Osteocyte (in vitro differentiated cells): ENCODE measurements around the gene ACAD9. TPM values are rescaled to one million over a fixed set of nuclear protein-coding genes. Genes with fewer than 3 reads are reported as not detected.
A peak's percentile ranks its signal among the peaks of the same experiment; 100 is the strongest.

Experiments used
- DNase-seq: peaks from one replicate; pipeline ENCODE4 v3.0.0; 2021; ENCODE audit warnings: mixed read lengths; ENCODE audit not compliant: unreplicated experiment; ENCODE audit errors: extremely low spot score
- H3K27ac Mint-ChIP-seq: one replicate; pipeline ENCODE4 v1.8.0; 2021; ENCODE audit warnings: mild to moderate bottlenecking, mixed read lengths; ENCODE audit not compliant: unreplicated experiment
- H3K27me3 Mint-ChIP-seq: one replicate; pipeline ENCODE4 v1.8.0; 2021; ENCODE audit warnings: mixed read lengths; ENCODE audit not compliant: unreplicated experiment
- H3K36me3 Mint-ChIP-seq: one replicate; pipeline ENCODE4 v1.8.0; 2021; ENCODE audit warnings: mixed read lengths; ENCODE audit not compliant: unreplicated experiment
- H3K4me1 Mint-ChIP-seq: one replicate; pipeline ENCODE4 v1.8.0; 2021; ENCODE audit warnings: mixed read lengths; ENCODE audit not compliant: unreplicated experiment
- H3K4me3 Mint-ChIP-seq: one replicate; pipeline ENCODE4 v1.8.0; 2021; ENCODE audit warnings: mild to moderate bottlenecking, moderate library complexity, mixed read lengths; ENCODE audit not compliant: unreplicated experiment
- H3K9me3 Mint-ChIP-seq: one replicate; pipeline ENCODE4 v1.8.0; 2021; ENCODE audit warnings: mixed read lengths; ENCODE audit not compliant: unreplicated experiment
- total RNA-seq: library from RNA; stranded (reverse); gene quantifications from 2 replicates; pipeline ENCODE4 v1.2.1, GENCODE V29; 2021
- TF ChIP-seq, protein P1 (sequence below): fragments of 200-600 bp; sonication (generic); IDR thresholded peaks from 2 replicates; pipeline ENCODE4 v1.5.0; 2021; ENCODE audit warnings: antibody characterized with exemption, mild to moderate bottlenecking, moderate library complexity

ACAD9 gene
- total RNA-seq, 1 donor from 2014 or later: 45.4 TPM

DNA sequence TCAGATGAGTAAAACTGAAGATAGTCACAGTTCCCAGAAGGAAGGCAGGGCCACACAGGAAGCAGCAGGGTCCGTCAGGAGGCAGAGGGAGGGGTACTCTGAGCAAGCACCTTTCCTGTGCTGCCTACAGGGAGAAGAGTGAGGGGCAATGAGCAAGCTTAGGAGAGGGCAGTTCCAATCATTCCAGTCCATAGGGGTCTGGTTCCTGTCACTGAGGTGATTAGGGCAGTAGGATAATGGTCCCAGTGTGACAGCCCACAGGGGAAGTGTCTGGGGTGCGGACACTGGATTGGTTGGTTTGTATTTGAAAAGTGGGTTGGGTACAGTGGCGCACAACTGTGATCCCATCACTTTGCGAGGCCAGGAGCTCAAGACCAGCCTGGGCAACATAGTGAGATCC, 7.1 kb upstream of the ACAD9 start:
- H3K36me3 Mint-ChIP-seq: no peaks in the 10 kb centered on the region
- H3K9me3 Mint-ChIP-seq: no peaks in the 10 kb centered on the region
- H3K27ac Mint-ChIP-seq: no peak overlapping the region
- no peaks in the 10 kb centered on the region for H3K4me1 Mint-ChIP-seq
- DNase-seq: no peak
- TF ChIP-seq, protein P1, sequence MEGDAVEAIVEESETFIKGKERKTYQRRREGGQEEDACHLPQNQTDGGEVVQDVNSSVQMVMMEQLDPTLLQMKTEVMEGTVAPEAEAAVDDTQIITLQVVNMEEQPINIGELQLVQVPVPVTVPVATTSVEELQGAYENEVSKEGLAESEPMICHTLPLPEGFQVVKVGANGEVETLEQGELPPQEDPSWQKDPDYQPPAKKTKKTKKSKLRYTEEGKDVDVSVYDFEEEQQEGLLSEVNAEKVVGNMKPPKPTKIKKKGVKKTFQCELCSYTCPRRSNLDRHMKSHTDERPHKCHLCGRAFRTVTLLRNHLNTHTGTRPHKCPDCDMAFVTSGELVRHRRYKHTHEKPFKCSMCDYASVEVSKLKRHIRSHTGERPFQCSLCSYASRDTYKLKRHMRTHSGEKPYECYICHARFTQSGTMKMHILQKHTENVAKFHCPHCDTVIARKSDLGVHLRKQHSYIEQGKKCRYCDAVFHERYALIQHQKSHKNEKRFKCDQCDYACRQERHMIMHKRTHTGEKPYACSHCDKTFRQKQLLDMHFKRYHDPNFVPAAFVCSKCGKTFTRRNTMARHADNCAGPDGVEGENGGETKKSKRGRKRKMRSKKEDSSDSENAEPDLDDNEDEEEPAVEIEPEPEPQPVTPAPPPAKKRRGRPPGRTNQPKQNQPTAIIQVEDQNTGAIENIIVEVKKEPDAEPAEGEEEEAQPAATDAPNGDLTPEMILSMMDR: no peak
- H3K4me3 Mint-ChIP-seq: no peak overlapping the region
- H3K27me3 Mint-ChIP-seq: peaks cover 9% of the 10 kb centered on the region

DNA sequence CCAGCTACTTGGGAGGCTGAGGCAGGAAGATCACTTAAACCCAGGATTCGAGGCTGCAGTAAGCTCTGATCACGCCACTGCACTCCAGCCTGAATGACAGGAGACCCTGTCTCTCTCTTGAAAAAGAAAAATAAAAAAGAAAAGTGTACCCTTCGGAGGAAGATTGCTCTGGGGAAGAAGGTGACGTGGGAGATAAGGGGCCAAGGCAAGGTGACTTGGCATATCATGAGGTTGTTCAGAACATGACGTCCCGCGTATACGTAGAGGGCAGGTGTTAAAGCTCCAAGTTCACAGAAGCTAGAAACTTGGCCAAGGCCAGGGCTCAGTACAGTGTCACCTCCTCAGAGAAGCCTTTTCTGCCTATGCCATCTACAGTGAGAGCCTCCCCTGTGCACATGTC, 6.7 kb upstream of the ACAD9 start:
- Mint-ChIP-seq H3K27me3 (peaks cover 9% of the 10 kb centered on the region), H3K36me3 (no peaks in the 10 kb centered on the region), H3K4me3 (no peak overlapping the region), H3K4me1 (peaks cover 2% of the 10 kb centered on the region), H3K9me3 (no peaks in the 10 kb centered on the region), H3K27ac (no peak overlapping the region)
- no peak for DNase-seq
- TF ChIP-seq, protein P1: no peak

DNA sequence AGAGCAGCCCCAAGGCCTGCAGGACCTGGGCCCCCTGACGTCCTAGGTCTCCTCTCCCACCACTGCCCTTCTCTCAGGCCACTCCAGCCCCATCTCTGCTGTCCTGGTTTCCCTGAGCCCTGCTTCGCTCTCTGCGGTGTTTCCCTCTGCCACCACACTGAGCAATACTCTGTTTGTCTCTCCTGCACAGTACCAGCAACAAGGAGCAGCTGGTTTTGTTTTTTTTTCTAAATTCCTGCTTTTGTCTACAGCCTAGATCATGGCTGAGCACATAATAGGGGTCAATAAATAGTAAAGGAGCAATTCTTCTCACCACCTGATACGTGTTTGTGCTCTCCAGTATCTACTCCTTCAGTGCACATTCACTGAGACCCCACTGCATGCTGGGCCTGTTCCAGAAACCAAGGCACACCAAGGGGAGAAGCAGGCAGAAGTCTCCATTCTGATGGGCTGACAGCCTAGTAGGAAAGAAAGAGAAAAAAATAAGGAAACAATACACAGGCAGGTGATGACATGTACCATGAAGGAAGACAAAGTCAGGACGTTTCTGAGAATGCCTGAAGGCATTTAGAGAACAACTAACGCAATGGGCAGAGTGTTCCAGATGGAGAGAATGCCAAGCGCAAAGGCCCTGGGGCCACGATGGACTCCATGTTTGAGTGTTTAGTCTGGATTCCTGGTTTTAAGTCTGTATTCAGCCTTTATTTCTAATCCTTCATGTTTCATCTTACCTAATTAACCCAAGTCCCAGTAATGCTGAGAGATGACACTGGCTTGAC, 6.0 kb upstream of the ACAD9 start:
- Mint-ChIP-seq H3K9me3 (no peaks in the 10 kb centered on the region), H3K4me3 (no peak overlapping the region), H3K27ac (no peak overlapping the region), H3K36me3 (no peaks in the 10 kb centered on the region), H3K4me1 (peaks cover 9% of the 10 kb centered on the region), H3K27me3 (peaks cover 9% of the 10 kb centered on the region)
- DNase-seq: no peak
- TF ChIP-seq, protein P1: no peak

DNA sequence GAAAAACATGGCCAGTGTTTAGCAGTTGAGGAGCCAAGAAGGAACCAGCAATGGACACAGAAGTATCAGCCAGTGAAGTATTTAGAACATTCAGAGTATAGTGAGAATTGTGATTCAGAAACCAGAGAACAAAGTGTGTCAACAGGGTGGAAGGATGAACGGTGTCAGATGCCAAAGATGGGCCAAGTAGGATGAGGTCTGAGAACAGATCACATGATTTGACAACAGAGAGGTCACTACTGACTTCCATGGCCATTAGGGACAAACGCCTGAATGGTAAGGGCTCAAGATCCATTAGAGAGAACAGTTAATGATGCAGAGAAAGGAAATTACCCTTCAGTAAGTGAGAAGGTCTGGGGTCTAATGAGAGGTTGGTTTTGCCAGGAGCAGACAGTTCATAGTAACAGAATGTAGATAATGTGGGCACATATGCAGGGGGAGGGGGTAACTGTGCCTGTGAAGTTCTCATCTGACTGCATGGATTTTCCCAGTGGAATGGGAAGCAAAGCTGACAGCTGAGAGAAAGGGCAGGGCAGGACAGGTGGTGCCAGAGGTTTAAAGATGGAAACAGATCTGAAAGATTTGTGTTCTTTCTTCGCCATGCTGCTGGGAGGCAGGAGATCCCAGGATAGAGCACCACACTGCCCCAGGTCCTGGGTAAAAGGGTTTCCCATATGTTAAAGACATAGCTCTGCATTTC, 4.8 kb upstream of the ACAD9 start:
- H3K27ac Mint-ChIP-seq: no peak overlapping the region
- TF ChIP-seq, protein P1: no peak
- peaks cover 9% of the 10 kb centered on the region for H3K27me3 Mint-ChIP-seq
- H3K9me3 Mint-ChIP-seq: no peaks in the 10 kb centered on the region
- no peak for DNase-seq
- H3K4me3 Mint-ChIP-seq: no peak overlapping the region
- peaks cover 17% of the 10 kb centered on the region for H3K4me1 Mint-ChIP-seq
- no peaks in the 10 kb centered on the region for H3K36me3 Mint-ChIP-seq

DNA sequence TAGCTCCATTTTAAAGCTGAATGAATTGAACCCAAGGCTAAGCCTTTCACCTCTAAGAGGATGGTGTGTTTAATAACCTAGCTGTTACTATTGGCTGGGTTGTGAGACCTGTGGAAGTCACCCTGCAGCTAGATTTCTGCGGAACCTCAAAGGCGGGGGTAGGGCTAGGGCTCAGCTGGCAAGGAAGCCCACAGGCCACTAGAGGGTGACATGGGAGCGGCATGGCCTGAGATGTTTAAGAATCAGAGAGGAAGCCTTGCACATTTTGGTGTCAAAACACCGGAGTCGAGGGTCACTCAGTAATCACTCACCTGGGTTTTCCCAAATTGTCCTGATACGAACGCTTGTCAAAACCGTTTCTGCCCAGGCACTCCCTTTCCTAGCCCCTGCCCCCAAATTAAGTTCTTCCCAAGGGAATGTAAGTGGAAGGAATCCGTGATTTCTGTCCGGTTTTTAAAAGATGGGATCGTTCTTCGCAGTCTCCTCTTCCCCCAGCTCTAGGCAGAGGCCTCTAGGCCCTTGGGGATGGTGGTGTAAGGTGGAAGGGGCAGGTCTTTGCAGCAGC, 3.8 kb upstream of the ACAD9 start:
- Mint-ChIP-seq H3K9me3 (no peaks in the 10 kb centered on the region), H3K4me3 (no peak overlapping the region), H3K4me1 (peaks cover 27% of the 10 kb centered on the region), H3K27me3 (peaks cover 9% of the 10 kb centered on the region), H3K36me3 (no peaks in the 10 kb centered on the region), H3K27ac (peak overlapping the region; percentile 25)
- no peak for DNase-seq
- TF ChIP-seq, protein P1: peak; percentile 53
